Activated CD4-positive, CD25-positive, alpha-beta regulatory T cell treated with anti-CD3 and anti-CD28 coated beads, Interleukin-2, amount 50 U/mL, for 24 hours (primary cell): ENCODE measurements around the gene RIC3.
A peak's percentile ranks its signal among the peaks of the same experiment; 100 is the strongest.

ENCODE experiments used
- ATAC-seq, 2 donors: fragments of 150-1000 bp; cut with Tn5 transposase; one replicate each; pipeline ENCODE4 v1.10.0; 2021; ENCODE audit warnings: mild to moderate bottlenecking in 1 of 2, moderate library complexity in 1 of 2

The RIC3 gene

DNA sequence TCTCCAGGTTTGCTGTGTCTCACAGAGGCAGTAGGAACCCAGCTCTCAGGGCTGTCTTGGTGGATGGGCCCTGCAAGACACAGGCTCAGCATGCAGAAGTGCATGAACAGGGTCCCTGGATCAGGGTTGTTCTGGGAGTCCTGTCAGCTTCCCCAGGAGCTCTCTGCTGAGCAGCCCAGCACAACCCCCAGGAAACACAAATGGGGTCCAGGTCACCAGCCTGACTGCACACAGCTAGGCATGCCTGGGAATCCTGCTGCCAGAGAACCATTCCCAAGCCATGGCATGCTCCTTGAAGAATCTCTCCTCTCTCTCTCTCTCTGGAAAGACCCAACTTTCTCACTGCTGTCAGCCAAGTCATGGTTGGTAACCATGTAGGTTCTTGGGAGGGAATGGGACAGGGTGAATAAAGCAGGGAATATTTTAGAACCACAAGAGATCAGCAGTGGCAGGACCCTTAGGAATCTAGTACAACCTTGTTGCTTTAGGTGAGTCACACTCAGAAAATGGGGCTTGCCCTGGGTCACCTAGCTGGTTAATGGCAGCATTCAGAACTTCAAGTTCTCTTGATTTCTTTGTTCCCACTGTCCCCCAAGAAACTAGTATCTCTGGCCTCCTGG, 66.4 kb downstream of the RIC3 start:
- ATAC-seq, result no peak

GRCh38 chr11:8101421-8101820, 67.4 kb downstream of the RIC3 start:
- ATAC-seq, result no peak

- no peak for ATAC-seq
These were observed 68.2 kb downstream of the RIC3 start for GRCh38 chr11:8100605-8101004.

DNA sequence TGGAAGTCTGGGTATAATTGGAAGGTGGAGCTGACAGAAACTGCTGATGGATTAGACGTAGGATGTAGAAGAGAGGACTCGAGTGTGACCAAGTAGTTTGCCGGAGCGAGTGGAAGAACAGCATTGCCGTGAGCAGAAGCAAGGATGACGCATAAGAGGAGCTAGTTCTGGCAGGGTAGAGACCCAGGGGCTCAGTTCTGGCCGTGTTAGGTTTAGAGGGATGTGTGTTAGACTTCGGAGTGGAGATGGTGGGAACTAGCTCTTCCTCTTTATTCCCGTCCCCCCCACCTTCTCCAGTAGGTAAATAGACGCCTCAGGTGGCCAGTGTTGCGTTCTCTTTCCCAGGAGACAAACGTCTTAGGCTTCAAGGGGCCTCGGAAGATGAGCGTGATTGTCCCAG, 68.7 kb downstream of the RIC3 start:
- ATAC-seq, result no peak

DNA sequence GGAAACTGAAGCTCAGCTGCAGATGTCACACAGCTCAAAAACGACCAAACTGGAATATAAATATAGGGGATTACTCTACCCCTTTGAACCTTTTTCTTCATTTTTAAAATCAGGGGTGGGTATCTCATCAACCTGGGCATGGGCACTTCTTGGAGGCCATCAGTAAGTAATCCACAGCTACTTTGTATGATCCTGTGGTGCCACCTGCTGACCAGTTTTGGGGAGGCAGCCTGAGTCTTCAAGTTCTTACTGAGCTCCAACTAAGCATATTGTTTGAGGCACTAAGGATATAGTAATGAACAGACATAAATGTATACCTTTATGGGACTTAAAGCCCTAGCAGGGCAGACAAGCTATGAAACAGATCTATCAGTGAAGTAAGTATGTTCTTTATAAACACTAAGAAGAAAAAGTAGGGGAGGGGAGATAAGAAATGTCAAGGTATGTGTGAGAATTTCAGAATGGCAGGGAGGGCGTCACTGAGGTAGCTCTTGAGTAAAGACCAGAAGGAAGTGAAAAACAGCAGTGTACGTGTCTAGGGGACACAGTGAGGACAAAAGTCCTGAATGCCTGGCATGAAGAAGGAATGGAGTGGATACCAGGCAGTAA, 69.4 kb downstream of the RIC3 start:
- ATAC-seq, result peak in 1 of 2 donors; percentile 55

DNA sequence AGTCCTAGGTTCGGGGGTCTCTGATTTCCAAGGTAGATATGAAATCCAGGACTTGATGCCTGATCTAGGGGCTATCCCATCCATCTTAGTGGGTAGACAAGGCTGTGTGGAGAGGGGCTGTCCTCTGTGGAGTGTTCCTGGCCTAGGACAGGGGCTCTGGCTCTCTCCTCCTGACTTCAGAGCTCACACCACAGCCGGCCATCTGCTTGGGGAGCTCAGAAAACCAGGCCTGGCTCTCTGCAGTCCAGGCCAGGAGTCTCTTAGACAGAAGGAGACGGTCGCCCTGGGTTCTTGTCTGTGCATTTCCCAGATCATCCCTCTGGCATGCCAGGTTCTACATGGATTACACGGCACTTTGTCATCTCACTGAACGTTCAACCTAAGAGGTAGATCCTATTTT, 69.9 kb downstream of the RIC3 start:
- ATAC-seq, result no peak

DNA sequence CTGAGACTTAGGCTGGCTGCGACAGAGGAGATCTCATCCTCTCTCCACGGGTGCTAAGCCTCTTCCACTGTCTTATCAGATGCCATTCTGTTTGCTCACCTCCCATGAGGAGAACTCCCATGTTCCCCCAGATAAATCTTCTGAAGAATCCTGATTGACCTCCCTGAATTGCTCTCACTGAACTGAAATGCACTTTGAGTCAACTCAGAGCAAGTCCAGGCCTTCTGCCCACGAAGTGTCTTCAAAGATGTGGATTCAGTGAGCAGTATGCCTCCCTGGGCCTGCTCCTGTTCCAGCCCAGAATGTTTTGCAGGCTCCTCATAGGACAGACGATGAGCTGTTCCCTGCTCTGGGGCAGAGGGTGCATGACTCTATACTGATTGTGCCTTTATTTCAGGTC, 70.5 kb downstream of the RIC3 start:
- no peak for ATAC-seq

- ATAC-seq, result no peak
These were observed 70.9 kb downstream of the RIC3 start for GRCh38 chr11:8097926-8098325.

DNA sequence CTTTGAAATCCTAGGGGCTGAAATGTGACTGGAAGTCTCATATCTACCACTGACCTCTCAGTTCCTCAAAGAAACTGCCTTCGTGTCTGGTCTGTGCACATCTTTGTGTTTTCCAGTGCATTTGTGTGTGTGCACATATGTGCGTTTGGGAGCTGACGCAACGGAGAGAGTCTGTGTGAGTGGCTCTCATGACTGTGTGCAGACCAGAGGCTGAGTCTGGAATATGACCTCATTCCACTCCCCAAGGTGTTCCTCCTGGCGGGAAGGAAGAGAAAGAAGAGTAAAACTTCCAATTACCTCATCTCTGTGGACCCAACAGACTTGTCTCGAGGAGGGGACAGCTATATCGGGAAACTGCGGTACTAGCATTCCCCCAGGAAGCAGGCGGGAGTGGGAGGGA, 71.4 kb downstream of the RIC3 start:
- ATAC-seq, result no peak

- no peak for ATAC-seq
These were observed 71.8 kb downstream of the RIC3 start for GRCh38 chr11:8097062-8097461.

DNA sequence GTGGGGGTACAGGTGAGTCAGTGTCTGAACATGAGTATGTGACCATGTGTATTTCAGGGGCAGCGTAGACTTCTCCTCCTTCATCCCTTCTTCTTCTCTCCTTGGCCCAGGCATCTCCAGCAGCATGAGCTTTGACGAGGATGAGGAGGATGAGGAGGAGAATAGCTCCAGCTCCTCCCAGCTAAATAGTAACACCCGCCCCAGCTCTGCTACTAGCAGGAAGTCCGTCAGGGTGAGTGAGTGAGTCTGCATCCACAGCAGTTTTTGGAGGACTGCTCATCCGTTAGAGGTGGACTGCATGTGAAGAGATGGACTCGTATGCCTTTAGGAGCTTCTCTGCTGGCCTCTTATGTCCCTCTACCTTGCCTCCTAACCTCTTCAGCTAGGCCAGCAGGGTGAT, 72.2 kb downstream of the RIC3 start:
- ATAC-seq, result no peak

GRCh38 chr11:8095806-8096522, 72.9 kb downstream of the RIC3 start:
- ATAC-seq, result no peak

DNA sequence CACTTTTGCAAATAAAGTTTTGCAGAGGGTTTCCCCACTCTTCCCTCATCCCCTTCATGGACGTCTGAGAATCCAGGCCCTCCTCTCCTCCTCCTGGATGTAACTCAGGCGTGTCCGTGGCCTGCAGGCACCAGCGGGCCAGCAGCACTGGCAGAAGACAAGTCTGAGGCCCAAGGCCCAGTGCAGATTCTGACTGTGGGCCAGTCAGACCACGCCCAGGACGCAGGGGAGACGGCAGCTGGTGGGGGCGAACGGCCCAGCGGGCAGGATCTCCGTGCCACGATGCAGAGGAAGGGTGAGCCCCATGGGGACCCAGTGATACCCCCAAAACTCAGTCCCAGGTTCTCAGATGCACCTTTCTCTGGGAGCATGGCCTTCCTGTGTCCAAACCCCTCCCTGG, 73.5 kb downstream of the RIC3 start:
- ATAC-seq, result no peak

DNA sequence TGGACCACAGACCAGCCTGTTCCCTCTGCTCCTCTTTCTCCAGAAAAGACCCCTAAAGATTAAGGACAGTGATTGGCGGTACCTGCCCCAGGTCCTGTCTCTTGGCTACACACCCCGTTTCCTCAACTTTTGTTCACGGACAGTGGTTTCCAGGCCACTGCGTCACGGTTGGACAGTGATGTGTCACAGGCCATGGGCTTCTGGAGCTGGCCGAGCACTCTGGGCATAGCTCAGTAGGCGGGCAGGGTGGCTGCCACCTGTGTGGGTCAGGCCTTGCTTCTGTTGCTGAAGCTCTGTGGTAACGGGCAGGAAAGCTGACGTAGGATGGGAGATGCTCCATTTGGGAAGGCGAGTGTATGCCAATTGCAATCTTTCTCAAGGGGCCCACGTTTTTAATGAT, 74.2 kb downstream of the RIC3 start:
- ATAC-seq, result no peak

GRCh38 chr11:8093931-8094575, 74.8 kb downstream of the RIC3 start:
- ATAC-seq, result no peak

GRCh38 chr11:8092587-8093424, 76.0 kb downstream of the RIC3 start:
- peak in 1 of 2 donors; percentile 55 for ATAC-seq

DNA sequence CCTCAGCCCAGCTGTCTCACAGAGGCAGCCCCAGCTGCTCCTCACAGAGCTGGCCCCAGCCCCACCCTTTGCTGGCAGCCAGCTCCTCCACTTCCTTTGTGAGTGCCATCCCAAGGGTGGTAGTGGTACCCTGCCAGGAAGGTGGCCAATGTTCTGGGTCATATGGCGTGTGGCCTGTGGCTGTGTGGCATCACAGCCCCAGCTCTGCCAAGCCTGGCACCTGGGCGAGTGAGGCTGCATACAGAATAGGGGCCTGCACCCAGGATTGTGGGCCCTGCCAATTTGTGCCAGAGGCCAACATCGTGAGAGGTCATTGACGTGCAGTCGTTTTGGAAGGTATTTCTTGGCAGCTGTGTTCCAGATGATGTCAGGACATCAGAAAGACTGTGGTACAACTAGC, 77.1 kb downstream of the RIC3 start:
- ATAC-seq, result no peak

- no peak for ATAC-seq
These were observed 78.1 kb downstream of the RIC3 start for GRCh38 chr11:8090756-8091155.

DNA sequence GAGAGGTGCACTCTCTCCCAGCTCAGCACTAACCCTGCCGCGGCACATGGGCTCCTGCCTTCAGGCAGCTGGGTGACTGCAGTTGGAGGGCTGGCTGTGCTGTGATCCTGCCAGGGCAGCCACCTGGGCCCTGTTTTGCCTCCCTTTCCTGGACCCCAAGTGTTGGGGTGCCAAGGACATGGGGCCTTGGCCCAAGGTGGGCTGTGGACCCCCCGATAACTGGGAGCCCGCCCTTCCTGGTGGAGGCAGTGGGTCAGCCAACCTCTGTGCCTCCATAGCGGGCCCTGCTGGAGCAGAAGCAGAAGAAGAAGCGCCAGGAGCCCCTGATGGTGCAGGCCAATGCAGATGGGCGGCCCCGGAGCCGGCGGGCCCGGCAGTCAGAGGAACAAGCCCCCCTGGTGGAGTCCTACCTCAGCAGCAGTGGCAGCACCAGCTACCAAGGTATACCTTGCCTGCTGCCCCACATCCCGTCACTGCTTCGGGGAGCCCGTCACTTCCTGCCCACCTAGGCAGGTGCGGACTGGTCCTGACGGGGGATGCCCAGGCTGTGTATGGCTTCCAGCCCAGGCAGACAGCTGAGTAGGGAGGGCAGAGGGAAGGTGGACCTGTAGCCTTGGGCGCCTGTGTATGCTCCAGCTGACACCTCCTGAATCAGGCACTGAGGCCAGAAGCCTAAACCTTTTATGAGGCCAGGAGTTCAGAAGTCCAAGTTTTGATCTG, 78.9 kb downstream of the RIC3 start:
- ATAC-seq, result no peak

DNA sequence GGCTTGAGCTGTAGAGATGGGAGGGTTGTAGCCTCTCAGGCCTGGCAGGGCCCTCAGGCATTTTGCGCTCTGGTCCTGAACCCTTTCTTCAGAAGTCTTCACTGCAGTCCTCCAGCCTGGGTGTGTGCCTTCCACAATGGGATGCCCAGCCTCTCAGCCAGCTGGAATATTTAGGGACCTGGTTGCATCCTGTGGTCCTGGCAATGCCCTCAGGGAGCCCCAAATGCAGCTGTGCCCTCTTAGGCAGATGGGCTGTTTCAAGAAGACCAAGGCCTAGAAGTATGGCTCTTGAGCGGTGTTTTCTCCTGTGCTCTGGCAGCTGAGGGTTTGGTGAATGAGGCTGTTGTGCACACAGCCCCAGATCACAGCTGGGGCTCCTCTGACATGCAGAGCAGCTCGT, 81.1 kb downstream of the RIC3 start:
- no peak for ATAC-seq

GRCh38 chr11:8087185-8087584, 81.6 kb downstream of the RIC3 start:
- no peak for ATAC-seq

DNA sequence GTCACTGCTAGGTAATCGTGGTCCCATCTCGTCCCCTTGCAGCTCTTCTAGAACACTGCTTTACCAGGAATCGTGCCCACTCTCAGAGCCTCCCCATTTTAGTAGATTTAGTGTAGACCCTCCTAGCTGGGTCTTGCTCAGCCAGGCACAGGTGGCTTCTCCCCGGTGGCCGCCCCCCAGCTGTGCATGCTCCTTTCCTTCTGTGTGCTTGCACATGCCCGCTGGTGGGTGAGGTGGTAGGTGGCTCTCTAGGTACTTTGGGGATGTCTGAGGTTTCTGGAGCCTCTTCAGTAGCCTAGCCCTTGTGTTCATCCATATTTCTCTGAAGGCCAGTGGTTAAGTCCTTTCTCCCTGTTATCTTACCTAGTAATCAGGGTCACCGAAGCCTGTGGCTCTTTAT, 82.3 kb downstream of the RIC3 start:
- ATAC-seq, result no peak
